Astrocyte of the spinal cord (primary cell): ENCODE results near the gene LRP1B.

ENCODE experiments used
- DNase-seq: peaks from one replicate; pipeline ENCODE4 v3.0.0; 2011; ENCODE audit warnings: low read depth, low spot score
- H3K4me3 ChIP-seq: 2 replicates; pipeline ENCODE4 v1.5.1; 2011; ENCODE audit warnings: low read depth, mild to moderate bottlenecking, low read length, moderate library complexity
- CTCF ChIP-seq: IDR thresholded peaks from 2 replicates; pipeline ENCODE4 v1.5.1; 2012; ENCODE audit warnings: low read depth, mild to moderate bottlenecking, low read length, inconsistent platforms
- in situ Hi-C: cut with HindIII; loops from 2 replicates; pipeline ENCODE4 v1.10.0; 2017; ENCODE audit warnings: low sequenced_read_pairs

Gene LRP1B

GRCh38 chr2:140489193-140489592, 1641.6 kb downstream of the LRP1B start:
- no peak overlapping the region for H3K4me3 ChIP-seq
- in situ Hi-C loops: no loop called here
- no peak for DNase-seq
- TF ChIP-seq CTCF: no peak

- no peak overlapping the region for H3K4me3 ChIP-seq
- DNase-seq: no peak
- in situ Hi-C loops: no loop called here
- no peak for TF ChIP-seq CTCF
These were observed 1649.7 kb downstream of the LRP1B start for GRCh38 chr2:140481136-140481535.

- in situ Hi-C loops: no loop called here
- no peak for TF ChIP-seq CTCF
- DNase-seq: no peak
- H3K4me3 ChIP-seq: no peak overlapping the region
These were observed 1657.0 kb downstream of the LRP1B start for GRCh38 chr2:140473851-140474250.

- in situ Hi-C loops: no loop called here
- DNase-seq: no peak
- no peak for TF ChIP-seq CTCF
These were observed 1658.1 kb downstream of the LRP1B start for GRCh38 chr2:140472676-140473075.

GRCh38 chr2:140465301-140465700, 1665.5 kb downstream of the LRP1B start:
- in situ Hi-C loops: no loop called here
- no peak for DNase-seq
- no peak overlapping the region for H3K4me3 ChIP-seq
- TF ChIP-seq CTCF: no peak

More at GRCh38 chr2:140472676-140473075, 1658.1 kb downstream of the LRP1B start:
- no peak overlapping the region for H3K4me3 ChIP-seq

GRCh38 chr2:140462990-140463389, 1667.8 kb downstream of the LRP1B start:
- H3K4me3 ChIP-seq: no peak overlapping the region
- in situ Hi-C loops: no loop called here
- DNase-seq: no peak
- no peak for TF ChIP-seq CTCF

- no peak for DNase-seq
- no peak overlapping the region for H3K4me3 ChIP-seq
- no peak for TF ChIP-seq CTCF
- in situ Hi-C loops: no loop called here
These were observed 1673.3 kb downstream of the LRP1B start for GRCh38 chr2:140457483-140457882.
